Measurements from ENCODE around the gene HSH2D. TPM values are rescaled to one million over a fixed set of nuclear protein-coding genes. Genes with fewer than 3 reads are reported as not detected.
"Not testable (repeated sequence)": the region's sequence is repeated elsewhere in the genome, so short reads cannot be mapped to it uniquely, and the experiment has no call there.

Gene HSH2D
- total RNA-seq, 1 donor from 2014 or later: not detected

DNA sequence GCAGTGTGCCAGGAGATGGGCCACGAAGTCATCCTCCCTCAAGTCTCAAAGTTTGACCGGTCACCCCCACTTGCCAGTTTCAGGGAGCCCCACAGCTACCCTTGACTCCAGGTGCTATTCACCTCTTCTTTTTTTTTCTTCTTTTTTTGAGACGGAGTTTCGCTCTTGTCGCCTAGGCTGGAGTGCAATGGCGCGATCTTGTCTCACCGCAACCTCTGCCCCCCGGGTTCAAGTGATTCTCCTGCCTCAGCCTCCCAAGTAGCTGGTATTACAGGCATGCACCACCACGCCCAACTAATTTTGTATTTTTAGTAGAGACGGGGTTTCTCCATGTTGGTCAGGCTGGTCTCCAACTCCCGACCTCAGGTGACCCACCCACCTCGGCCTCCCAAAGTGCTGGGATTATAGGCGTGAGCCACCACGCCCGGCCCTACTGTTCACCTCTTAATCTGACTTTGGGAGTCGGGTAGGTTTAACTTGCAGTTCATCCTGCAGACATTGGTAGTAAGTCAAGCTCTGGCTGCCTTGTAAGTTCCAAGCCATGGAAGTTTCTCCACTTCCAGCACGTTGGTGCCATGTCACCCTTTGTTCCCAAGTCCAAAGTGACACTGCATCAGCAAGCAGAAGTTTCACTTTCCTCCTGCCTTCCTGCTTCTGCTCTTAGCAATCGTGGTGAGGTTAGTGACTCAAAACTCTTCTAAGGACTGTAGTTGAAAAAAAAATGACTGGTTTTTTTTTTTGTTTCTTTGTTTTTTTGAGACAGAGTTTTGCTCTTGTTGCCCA is 24.2 kb upstream of the HSH2D start:
- DNase-seq (ENCODE audit: low read depth in 2 of 2): not testable (repeated sequence)

DNA sequence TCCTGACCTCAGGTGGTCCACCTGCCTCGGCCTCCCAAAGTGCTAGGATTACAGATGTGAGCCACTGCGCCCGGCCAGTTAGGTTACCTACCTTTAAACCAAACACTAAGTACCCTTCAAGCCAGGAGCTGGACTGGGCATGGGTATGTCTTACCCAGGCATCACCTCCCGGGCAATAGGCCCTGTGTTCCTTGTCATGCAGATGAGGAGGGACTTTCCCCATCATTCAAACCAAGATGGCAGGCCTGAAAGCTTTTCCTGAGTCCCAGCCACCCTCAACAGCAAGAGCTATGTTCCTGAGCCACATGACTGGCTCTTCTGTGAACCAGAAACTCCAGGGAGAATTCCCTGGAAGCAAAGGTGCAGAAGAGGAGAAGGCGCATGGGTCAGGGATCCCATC is 22.3 kb upstream of the HSH2D start:
- DNase-seq (ENCODE audit: low read depth in 2 of 2): no peak

DNA sequence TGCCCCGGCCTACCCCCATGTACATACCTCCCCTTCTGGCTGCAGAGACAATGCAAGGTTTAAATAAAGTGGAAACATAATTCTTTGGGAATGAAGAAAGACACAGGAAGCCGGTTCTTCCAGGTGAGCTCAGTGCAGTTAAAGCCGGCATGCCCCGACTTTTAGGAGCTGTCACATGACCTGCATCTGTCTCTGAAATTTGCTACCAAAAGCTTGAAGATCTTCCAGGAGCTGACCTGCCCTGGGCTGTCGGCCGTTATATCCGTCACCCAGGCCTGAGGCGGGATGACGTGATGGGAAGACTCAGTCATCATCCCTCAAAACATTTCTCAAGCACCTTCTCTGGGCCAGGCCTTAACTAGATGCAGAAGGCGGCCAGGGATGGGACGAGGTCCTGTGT is 21.5 kb upstream of the HSH2D start:
- no peak for DNase-seq (ENCODE audit: low read depth in 2 of 2)

DNA sequence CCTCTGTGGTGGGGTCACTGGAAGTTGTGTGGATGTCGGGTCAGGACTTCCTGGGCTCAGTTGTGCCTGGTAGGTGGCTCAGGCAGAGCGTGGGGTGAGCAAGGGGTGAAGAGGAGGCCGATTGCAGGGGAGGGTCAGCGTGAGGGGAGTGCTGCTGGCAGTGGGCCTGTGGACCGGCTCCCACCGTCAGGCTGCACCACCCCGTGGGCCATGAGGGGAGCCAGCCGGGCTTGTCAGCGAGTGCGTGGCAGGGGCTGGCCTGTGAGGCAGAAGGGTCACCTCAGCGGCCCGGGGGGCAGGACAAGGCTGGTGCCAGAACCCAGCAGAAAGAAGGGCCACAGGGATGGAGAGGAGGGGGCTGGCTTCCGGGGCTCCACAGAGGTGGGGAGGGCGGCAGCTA is 18.5 kb upstream of the HSH2D start:
- no peak for DNase-seq (ENCODE audit: low read depth in 2 of 2)

DNA sequence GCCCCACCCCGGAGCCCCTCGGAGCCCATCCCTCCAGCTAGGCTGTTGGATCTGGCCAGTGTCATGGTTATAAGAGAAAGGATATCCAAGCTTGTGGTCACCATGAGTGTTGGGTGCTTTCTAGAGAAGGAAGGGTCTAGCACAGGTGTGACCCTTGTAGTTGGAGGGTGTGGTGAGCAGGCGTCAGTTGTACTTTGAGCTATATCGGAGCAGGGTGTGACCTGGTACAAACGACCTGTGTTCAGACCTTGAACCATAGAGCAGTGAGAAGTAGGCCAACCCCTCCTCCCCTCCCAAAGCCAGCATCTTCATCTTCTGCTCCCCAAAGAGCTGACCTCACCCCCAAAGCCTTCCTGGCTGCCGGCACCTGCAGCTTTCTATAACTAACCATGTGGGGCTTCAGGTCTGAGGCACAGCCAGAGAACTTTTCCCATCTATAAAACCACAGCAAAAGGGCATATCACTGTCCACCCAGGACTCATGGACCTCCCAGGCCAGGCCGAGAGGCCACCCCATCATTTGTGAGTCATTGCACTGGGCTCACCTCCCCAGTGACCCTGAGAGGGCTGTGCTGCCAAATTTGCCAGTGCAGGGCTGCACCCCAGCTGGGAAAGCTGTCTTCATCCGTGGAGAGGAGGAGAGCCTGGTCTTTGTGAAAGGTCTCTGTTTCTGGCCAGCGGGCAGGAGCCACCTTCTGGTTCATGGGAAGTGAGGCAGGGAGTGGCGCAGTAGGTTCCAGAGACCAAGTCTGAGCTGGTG is 17.6 kb upstream of the HSH2D start:
- DNase-seq (ENCODE audit: low read depth in 2 of 2): no peak

DNA sequence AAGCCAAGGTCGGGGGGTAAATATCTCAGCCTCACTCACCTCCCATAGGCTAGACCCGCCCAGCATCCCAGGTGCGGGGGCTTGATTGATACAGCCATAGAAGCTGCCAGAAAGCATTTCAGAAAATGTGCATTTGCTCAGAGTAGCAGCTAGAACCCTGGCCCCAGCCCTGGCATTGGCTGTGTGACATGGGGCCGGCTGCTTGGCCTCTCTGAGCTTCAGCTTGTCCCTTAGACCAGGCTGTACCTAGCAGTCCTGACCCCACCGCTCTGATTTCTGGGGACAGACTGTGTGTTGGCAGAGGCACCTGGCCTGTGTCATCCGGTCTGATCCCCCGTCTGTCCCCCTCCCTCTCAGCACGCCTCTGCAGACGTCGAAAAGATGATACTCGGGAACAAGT is 16.4 kb upstream of the HSH2D start:
- DNase-seq (ENCODE audit: low read depth in 2 of 2): no peak

DNA sequence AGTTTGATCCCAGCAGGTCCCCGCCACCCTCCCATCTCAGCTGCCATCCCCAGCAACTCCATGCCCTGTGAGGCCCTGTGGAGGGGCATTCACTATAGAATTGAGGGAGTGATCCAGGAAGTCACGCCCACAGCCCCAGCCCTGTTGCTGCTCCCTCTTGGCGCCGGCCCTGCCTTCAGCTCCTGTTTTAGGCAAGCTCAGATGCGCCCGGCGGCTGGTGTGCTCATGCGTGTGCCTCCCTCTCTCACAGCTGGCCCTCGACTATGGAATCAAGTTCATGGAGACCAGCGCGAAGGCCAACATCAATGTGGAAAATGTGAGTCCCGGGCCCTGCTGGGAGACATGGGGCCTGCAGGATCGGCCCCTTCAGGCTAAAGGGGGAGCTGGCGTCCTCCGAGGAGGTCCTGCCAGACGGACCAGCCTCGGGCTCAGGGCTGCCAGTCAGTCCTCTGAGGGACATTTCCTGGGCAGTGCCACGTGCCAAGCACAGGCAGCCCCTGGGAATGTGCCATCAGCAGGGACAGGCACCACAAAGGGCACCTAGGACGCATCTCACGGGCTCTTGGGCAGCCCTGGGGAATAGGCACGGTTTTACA is 15.6 kb upstream of the HSH2D start:
- DNase-seq (ENCODE audit: low read depth in 2 of 2): no peak

DNA sequence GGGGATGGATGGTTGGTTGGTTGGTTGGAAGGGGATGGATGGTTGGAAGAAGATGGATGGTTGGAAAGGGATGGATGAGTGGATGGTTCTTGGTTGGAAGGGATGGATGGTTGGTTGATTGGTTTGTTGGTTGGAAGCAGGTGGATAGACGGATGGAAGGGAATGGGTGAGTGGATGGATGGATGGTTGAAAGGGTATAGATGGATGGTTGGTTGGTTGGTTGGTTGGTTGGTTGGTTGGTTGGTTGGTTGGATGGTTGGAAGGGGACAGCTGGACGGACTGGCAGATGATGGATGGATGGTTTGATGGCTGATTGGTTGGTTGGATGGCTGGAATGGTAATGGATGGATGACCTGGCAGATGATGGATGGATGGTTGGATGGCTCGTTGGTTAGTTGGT is 11.8 kb upstream of the HSH2D start:
- no peak for DNase-seq (ENCODE audit: low read depth in 2 of 2)

DNA sequence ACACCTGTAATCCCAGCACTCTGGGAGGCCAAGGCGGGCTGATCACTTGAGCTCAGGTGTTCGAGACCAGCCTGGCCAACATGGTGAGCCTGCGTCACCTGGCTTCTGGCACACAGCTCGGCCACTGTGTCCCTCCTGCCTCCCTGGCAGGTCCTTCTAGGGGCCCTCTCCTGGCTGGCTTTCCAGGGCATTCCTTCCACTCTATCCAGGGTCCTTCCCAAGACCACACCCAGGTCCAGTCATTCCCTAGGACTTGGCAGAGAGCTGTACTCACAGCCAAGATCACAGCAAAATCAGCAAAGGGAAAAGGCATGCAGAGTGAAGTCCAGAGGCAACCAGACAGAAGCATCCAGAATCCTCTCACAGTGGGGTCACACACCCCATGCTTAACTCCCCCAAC is 9.7 kb upstream of the HSH2D start:
- no peak for DNase-seq (ENCODE audit: low read depth in 2 of 2)

DNA sequence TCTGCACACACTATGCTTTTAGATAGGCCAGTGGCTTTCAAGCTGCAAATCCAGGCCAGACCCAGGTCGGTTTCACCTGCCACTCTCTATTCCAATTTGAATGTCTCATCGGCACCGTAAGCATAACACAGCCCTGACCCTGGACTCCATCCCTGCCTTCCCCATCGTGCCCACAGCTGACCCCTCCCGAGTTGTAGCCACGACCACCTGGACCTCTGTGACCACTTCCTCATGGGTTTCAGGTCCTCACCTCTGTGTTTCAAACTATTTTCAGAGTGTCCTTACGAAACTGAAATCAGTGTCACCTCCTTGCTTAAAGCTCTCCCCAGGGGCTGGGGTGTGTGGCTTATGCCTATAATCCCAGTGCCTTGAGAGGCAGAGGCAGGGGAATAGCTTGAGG is 9.0 kb upstream of the HSH2D start:
- no peak for DNase-seq (ENCODE audit: low read depth in 2 of 2)

DNA sequence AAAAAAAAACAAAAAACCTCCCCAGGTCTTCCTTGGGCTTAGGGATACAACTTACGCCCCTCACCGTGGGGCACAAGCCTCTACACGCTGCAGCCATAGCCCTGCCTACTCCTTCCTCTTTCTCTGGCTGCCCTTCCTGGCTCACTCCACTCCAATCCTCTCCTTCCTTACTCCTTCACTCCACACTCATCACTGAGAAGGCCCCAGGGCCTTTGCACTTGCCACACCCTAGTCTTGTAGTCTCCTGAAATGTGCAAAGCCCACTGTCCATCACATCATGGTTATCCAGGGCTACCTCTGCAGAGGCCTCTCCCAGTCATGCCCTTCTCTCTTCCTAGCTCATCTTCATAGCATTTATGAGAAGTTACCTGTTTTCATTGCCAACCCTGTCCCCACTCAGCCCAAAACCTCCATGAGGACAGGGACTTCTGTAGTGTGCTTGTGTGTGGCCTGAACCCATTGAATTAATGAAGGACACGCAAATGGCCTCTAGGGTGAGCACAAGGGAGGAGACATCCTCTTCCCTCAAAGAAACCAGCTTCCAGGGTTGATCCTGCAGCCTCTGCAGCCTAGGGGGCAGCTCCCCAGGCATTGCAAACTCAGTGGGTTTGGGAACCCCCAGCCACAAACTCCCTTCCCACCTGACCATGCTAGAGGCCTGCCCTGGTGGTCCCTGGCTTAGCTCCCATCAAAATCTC is 7.9 kb upstream of the HSH2D start:
- DNase-seq (ENCODE audit: low read depth in 2 of 2): no peak

DNA sequence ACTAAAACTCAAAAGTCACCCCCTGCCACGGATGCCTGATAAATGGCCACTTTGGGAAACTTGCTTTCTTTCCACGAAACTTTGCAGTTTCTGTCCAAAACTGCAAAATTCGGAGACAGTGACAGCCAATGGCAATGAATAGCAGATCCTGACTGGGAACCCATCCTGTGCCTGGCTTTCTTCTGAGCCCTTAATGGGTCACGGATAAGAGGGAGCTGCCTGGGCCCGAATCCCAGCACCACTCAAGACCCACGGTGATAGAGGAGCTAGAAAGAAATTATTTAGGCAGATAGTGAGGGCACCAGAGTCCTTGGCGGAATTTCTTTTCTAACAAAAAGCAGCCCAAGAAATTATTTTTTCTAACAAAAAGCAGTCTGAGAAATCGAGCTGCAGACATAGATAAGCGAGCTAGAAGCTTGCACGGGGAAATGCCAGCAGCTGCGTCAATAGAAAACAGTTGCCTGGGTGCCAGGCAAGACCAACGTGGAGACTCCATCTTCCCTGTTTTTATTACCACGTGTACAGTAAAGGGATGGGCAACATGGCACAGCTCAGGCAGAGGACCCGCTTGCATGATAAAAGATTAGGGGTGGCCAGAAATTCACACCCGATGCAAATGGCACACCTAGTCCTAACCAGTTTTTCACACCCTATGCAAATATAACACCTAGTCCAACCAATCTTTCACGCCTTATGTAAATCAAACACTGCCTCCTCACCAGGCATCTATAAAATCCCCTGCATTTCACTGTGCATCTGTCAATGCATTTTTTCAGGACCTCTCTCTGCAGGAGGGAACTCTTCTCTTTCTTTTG is 7.1 kb upstream of the HSH2D start:
- no peak for DNase-seq (ENCODE audit: low read depth in 2 of 2)

DNA sequence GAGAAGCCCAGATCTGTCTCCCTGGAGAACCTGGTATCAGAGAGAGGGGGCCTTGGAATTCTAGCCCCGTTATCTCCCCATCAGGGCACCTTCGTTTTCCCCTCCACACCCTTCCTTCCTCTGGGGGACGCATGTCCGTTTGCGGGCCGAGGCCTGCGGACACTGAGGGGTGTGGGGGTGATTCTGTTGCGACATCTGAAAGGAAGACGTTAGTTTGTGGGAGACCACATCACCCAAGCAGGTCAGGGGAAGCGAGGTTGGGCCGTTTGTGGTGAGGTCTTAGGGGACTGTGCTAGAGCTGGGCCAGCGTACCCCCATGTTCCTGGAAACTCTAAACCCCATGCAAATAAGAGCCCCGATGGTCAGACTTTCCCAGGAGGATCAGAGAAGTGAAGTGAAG is 3.7 kb upstream of the HSH2D start:
- no peak for DNase-seq (ENCODE audit: low read depth in 2 of 2)

DNA sequence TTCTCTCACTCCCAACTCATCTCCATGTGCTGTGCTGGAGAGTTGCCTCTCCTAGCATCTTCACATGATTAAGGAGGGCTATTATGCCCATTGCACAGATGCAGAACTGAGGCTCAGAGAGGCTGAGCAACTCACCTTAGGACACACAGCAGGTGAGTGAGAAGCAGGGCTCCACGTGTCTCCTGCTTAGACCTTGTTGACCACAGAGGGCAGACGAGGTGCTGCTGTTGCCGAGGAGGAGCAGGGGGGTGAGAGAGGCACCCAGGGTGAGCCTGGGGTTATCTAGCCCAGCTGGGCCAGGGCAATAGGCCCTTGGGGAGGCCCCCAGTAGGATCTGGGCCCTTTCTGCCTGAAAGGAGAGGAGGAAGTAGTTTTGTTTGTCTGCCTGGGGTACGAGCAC is 2.4 kb upstream of the HSH2D start:
- DNase-seq (ENCODE audit: low read depth in 2 of 2): no peak

DNA sequence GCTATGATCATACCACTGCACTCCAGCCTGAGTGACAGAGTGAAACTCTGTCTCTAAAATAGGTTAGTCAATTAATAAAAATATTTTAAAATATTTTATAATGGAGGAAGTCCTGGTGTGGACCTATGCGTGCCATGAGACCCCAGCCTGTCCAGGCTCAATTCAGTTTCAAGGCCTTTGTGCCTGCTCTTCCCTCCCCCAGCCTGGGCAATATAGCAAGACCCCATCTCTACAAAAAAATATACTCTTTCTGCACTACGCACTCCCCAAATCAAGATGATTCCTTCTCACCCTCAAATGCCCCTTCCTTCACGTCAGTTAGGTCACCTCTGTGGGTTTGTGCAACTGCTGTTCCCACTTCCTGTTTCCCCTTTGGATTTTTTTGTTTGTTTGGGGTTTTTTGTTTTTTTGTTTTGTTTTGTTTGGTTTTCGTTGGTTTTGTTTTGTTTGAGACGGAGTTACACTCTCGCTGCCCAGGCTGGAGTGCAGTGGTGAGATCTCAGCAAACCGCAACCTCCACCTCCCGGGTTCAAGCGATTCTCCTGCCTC is 1.4 kb upstream of the HSH2D start:
- DNase-seq (ENCODE audit: low read depth in 2 of 2): no peak

DNA sequence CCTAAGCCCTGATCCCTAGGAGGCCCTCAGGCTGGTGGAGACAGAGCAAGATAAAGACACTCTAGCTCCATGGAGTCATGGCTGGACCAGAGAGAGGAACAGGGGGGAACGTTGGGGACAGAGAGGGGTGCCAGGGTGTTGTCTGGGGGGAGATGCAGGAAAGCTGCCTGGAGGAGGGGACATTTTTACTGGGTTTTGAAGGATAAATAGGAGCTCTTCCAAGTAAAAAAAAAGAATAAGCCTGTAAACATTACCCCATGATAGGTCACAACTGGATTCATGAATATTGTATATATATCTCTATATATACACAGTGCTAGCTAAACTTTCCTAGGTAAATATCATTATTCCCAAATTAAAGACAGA is 714 bp downstream of the HSH2D start:
- DNase-seq (ENCODE audit: low read depth in 2 of 2): no peak

DNA sequence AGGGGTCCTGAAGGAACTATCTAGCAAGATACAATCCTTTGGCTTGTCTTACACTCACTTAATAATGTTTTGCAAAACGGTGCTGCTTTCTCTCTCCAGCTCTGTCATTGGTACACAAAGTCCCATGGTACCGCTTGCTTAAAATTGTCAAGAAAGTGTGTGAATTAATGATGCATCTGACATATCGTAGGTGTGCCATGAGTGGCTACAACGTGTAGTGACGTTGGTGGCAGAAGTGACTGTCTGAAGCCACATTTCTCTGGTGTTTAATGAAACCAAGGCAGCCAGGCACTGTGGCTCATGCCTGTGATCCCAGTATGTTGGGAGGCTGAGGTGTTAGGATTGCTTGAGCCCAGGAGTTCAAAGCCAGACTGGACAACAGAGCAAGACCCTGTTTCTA is 2.6 kb downstream of the HSH2D start:
- no peak for DNase-seq (ENCODE audit: low read depth in 2 of 2)

DNA sequence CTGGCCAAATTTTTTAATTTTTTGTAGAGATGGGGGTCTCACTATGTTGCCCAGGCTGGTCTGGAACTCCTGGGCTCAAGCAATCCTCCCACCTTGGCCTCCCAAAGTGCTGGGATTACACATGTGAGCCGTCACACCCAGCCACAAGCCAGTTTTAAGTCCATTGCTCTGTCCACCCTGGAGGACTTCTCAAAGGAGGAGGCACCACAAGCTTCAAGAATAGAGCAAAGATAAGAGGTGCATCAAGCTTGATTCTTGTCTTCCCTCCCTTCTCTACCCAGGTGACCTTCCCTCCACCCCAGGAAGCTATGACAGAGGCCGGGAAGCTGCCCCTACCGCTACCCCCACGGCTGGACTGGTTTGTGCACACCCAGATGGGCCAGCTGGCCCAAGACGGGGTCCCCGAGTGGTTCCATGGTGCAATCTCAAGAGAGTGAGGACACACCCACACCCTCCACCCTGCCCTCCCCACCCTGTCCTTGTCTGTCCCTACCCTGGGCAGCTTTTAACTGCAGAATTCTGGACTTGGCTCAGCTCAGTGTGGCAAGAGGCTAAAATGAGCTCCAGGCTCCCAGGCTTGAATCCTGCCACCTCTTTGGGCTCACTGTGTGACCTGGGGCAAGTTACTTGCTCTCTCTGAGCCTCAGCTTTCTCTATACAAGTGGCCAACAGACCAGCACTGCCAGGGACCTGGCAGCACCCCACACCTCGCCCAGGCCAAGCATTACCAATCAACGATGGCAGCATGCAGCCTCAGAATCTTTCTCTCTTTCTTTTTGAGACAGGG is 5.2 kb downstream of the HSH2D start:
- no peak for DNase-seq (ENCODE audit: low read depth in 2 of 2)

DNA sequence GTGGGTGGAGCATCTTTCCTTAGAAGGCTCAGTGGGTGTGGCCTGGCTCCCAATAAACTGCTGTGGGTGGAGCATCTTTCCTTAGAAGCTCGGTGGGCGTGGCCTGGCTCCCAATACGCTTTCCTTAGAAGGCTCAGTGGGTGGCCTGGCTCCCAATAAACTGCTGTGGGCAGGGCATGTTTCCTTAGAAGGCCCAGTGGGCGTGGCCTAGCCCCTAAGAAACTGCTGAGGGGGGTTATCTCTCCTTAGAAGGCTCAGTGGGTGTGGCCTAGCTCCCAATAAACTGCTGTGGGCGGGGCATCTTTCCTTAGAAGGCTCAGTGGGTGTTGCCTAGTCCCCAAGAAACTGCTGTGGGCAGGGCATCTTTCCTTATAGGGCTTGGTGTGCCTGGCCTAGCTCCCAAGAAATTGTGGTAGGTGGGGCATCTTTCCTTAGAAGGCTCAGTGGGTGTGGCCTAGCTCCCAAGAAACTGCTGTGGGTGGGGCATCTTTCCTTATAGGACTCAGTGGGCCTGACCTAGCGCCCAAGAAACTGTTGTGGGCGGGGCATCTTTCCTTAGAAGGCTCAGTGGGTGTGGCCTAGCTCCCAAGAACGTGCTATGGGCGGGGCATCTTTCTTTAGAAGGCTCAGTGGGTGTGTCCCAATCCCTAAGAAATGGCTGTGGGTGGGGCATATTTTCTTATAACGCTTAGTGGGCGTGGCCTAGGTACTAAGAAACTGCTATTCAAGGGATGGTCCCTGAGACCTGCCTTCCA is 10.3 kb downstream of the HSH2D start:
- DNase-seq (ENCODE audit: low read depth in 2 of 2): no peak

DNA sequence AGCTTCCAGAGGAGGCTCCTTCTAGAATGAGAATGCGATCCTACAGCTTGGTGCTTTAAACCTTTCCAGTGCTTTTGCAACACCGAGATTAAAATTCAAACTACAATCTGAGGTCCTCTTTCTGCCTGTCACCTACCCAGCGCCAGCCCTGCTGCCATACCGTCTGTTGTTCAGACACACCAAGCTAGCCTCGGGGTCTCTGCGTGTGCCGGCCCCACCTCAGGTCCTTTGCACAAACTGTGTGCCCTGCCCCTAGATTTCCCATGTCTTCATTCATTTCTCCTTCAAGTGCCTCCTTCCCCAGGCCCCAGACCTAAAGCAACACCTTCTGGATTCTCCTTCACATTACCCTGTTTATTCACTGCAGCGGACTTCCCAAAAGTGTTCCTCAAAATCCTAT is 11.1 kb downstream of the HSH2D start:
- no peak for DNase-seq (ENCODE audit: low read depth in 2 of 2)
